H1 (cell line): ENCODE data around the gene GH1.

Experiments
- CHD1 ChIP-seq: IDR thresholded peaks from 2 replicates; pipeline ENCODE4 v1.6.1; 2012; ENCODE audit warnings: low read depth, low read length, improper control_type of control experiment
- CHD2 ChIP-seq: IDR thresholded peaks from 2 replicates; pipeline ENCODE4 v1.6.1; 2012; ENCODE audit warnings: low read length, improper control_type of control experiment
- GABPA ChIP-seq: IDR thresholded peaks from 2 replicates; pipeline ENCODE4 v1.6.1; 2011; ENCODE audit warnings: mild to moderate bottlenecking, low read length, moderate library complexity, borderline replicate concordance; ENCODE audit not compliant: insufficient read depth
- GTF2F1 ChIP-seq: IDR thresholded peaks from 2 replicates; pipeline ENCODE4 v1.6.1; 2012; ENCODE audit warnings: low read depth, low read length, improper control_type of control experiment, borderline replicate concordance
- POLR2A ChIP-seq, 2 experiments: IDR thresholded peaks; 1 replicate in 1 of 2; 2 replicates in 1 of 2; pipeline ENCODE4 v1.6.1; 2011; ENCODE audit warnings: low read depth in 2 of 2, low read length in 2 of 2, mild to moderate bottlenecking in 2 of 2; ENCODE audit errors: control extremely low read depth in 1 of 2
- POLR2AphosphoS5 ChIP-seq: IDR thresholded peaks from 2 replicates; pipeline ENCODE4 v1.6.1; 2011; ENCODE audit warnings: low read depth, low read length
- RAD21 ChIP-seq, 2 experiments: IDR thresholded peaks in 1 of 2; conservative IDR thresholded peaks in 1 of 2; 2 replicates each; pipeline ENCODE4 v1.6.1; 2011; ENCODE audit warnings: low read depth in 2 of 2, low read length in 2 of 2, improper control_type of control experiment in 1 of 2, inconsistent platforms in 1 of 2, mild to moderate bottlenecking in 1 of 2, moderate library complexity in 1 of 2
- SIN3A ChIP-seq, 2 experiments: IDR thresholded peaks in 1 of 2; conservative IDR thresholded peaks in 1 of 2; 2 replicates each; pipeline ENCODE4 v1.6.1; 2011 to 2012; ENCODE audit warnings: low read length in 2 of 2, improper control_type of control experiment in 1 of 2, low read depth in 1 of 2, mild to moderate bottlenecking in 1 of 2
- SIRT6 ChIP-seq: IDR thresholded peaks from one replicate; pipeline ENCODE4 v1.7.1; 2012; ENCODE audit warnings: low read length, inconsistent platforms
- SP2 ChIP-seq: IDR thresholded peaks from 2 replicates; pipeline ENCODE4 v1.6.1; 2012; ENCODE audit warnings: mild to moderate bottlenecking, low read length, inconsistent platforms
- YY1 ChIP-seq: IDR thresholded peaks from 2 replicates; pipeline ENCODE4 v1.6.1; 2011; ENCODE audit warnings: low read depth, mild to moderate bottlenecking, low read length
- TF ChIP-seq, protein P1 (sequence below), 3 experiments: IDR thresholded peaks; 1 replicate in 2 of 3; 2 replicates in 1 of 3; pipeline versions ENCODE4 v1.5.1 to v1.6.1; 2011; ENCODE audit warnings: low read length in 3 of 3, mild to moderate bottlenecking in 3 of 3, inconsistent platforms in 2 of 3, low read depth in 1 of 3, moderate library complexity in 1 of 3; ENCODE audit not compliant: insufficient read depth in 1 of 3; ENCODE audit errors: control extremely low read depth in 1 of 3
- TF ChIP-seq, protein P2 (sequence below): IDR thresholded peaks from 2 replicates; pipeline ENCODE4 v1.6.1; 2012; ENCODE audit warnings: inconsistent platforms
- TF ChIP-seq, protein P3 (sequence below): IDR thresholded peaks from 2 replicates; pipeline ENCODE4 v1.6.1; 2012; ENCODE audit warnings: inconsistent platforms

DNA sequence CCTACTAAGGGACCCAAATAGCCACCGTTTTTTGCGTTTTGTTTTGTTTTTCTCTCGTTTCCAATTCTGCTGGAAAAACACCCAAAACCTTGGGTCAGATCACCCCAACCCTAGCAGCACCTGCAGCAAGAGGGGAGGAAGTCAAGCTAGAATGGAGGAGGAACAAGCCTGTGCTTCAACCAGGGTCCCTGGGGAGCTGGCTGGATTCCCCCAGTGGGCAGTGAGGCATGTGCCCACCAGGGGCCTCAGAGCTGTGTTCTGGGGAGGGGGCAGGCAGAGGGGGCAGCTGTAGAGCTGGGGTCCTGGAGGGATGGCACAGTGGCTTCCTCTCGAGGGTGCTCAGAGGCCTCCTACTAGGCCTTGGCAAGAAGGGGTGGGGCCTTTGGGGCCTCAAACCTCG is 7.0 kb upstream of the GH1 start:
- no peak for TF ChIP-seq CHD2
- no peak for TF ChIP-seq CHD1
- TF ChIP-seq, protein P1, sequence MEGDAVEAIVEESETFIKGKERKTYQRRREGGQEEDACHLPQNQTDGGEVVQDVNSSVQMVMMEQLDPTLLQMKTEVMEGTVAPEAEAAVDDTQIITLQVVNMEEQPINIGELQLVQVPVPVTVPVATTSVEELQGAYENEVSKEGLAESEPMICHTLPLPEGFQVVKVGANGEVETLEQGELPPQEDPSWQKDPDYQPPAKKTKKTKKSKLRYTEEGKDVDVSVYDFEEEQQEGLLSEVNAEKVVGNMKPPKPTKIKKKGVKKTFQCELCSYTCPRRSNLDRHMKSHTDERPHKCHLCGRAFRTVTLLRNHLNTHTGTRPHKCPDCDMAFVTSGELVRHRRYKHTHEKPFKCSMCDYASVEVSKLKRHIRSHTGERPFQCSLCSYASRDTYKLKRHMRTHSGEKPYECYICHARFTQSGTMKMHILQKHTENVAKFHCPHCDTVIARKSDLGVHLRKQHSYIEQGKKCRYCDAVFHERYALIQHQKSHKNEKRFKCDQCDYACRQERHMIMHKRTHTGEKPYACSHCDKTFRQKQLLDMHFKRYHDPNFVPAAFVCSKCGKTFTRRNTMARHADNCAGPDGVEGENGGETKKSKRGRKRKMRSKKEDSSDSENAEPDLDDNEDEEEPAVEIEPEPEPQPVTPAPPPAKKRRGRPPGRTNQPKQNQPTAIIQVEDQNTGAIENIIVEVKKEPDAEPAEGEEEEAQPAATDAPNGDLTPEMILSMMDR (IDR thresholded peaks at IDR 0.05; ENCODE audit: control extremely low read depth in 1 of 3, insufficient read depth in 1 of 3, low read depth in 1 of 3, low read length in 3 of 3) = no peak
- TF ChIP-seq, protein P2, sequence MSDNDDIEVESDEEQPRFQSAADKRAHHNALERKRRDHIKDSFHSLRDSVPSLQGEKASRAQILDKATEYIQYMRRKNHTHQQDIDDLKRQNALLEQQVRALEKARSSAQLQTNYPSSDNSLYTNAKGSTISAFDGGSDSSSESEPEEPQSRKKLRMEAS = no peak
- TF ChIP-seq SIRT6 = no peak
- TF ChIP-seq RAD21 (IDR thresholded peaks at IDR 0.05 in 1 of 2, conservative IDR thresholded peaks at IDR 0.05 in 1 of 2; ENCODE audit: low read depth in 2 of 2, low read length in 2 of 2) = no peak
- no peak for TF ChIP-seq SP2
- no peak for TF ChIP-seq POLR2A (IDR thresholded peaks at IDR 0.05; ENCODE audit: control extremely low read depth in 1 of 2, low read depth in 2 of 2, low read length in 2 of 2)
- TF ChIP-seq GABPA = no peak
- no peak for TF ChIP-seq YY1
- TF ChIP-seq, protein P3, sequence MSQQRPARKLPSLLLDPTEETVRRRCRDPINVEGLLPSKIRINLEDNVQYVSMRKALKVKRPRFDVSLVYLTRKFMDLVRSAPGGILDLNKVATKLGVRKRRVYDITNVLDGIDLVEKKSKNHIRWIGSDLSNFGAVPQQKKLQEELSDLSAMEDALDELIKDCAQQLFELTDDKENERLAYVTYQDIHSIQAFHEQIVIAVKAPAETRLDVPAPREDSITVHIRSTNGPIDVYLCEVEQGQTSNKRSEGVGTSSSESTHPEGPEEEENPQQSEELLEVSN = no peak
- no peak for TF ChIP-seq SIN3A (conservative IDR thresholded peaks at IDR 0.05 in 1 of 2, IDR thresholded peaks at IDR 0.05 in 1 of 2; ENCODE audit: low read depth in 1 of 2, low read length in 2 of 2)
- no peak for TF ChIP-seq GTF2F1
- no peak for TF ChIP-seq POLR2AphosphoS5
